ENCODE data around the gene PODNL1.

GRCh38 chr19:13968999-13969398, 30.8 kb upstream of the PODNL1 start:
- no peak for TF ChIP-seq EZH2phosphoT487 (IDR thresholded peaks at IDR 0.05; ENCODE audit: low read depth, severe bottlenecking, unreplicated experiment)
- no peak for TF ChIP-seq EZH2 (IDR thresholded peaks at IDR 0.05; ENCODE audit: borderline replicate concordance)
- no peak for TF ChIP-seq CTCF (IDR thresholded peaks at IDR 0.05; ENCODE audit: poor library complexity)
